Osteoblast (primary cell): Measurements from ENCODE around the gene IQCK. TPM values are rescaled to one million over a fixed set of nuclear protein-coding genes. Genes with fewer than 3 reads are reported as not detected.

Source experiments
- DNase-seq: peaks from one replicate; pipeline ENCODE4 v3.0.0; 2011; ENCODE audit warnings: low spot score, mixed read lengths; ENCODE audit not compliant: insufficient read length; ENCODE audit errors: missing footprints
- H2AFZ ChIP-seq: 2 replicates; pipeline ENCODE4 v1.6.0; 2011; ENCODE audit warnings: mild to moderate bottlenecking, low read length
- H3K27ac ChIP-seq: 2 replicates; pipeline ENCODE4 v1.5.1; 2011; ENCODE audit warnings: mild to moderate bottlenecking, low read depth, low read length, moderate library complexity
- H3K27me3 ChIP-seq: 2 replicates; pipeline ENCODE4 v1.6.0; 2012; ENCODE audit warnings: mild to moderate bottlenecking, control low read depth, inconsistent platforms, low read length, moderate library complexity; ENCODE audit not compliant: insufficient read depth
- H3K36me3 ChIP-seq: 2 replicates; pipeline ENCODE4 v1.5.1; 2011; ENCODE audit warnings: mild to moderate bottlenecking, low read length, control low read depth, moderate library complexity; ENCODE audit not compliant: insufficient read depth
- H3K4me1 ChIP-seq: 2 replicates; pipeline ENCODE4 v1.5.1; 2011; ENCODE audit warnings: mild to moderate bottlenecking, low read length, control low read depth, moderate library complexity; ENCODE audit not compliant: insufficient read depth
- H3K4me2 ChIP-seq: 2 replicates; pipeline ENCODE4 v1.6.0; 2011; ENCODE audit warnings: mild to moderate bottlenecking, low read length; ENCODE audit not compliant: insufficient read depth
- H3K4me3 ChIP-seq: fragments of 200-600 bp; sonication (generic); 3 replicates; pipeline ENCODE4 v1.5.1; 2012; ENCODE audit warnings: mild to moderate bottlenecking, low read length, inconsistent platforms; ENCODE audit not compliant: insufficient read depth
- H3K79me2 ChIP-seq: 2 replicates; pipeline ENCODE4 v1.6.0; 2012; ENCODE audit warnings: mild to moderate bottlenecking, low read length, control low read depth, inconsistent platforms; ENCODE audit not compliant: insufficient read depth
- H3K9me3 ChIP-seq: 2 replicates; pipeline ENCODE4 v1.5.1; 2011; ENCODE audit warnings: low read depth, low read length, control low read depth
- H4K20me1 ChIP-seq: 2 replicates; pipeline ENCODE4 v1.6.0; 2012; ENCODE audit warnings: mild to moderate bottlenecking, low read length, control low read depth; ENCODE audit not compliant: insufficient read depth
- total RNA-seq: library from RNA; depleted of rRNA; stranded (reverse); fragments of >200 nt; gene quantifications from 2 replicates; pipeline ENCODE4 v1.2.3, GENCODE V29; 2012
- TF ChIP-seq, protein P1 (sequence below): IDR thresholded peaks from 2 replicates; pipeline ENCODE4 v1.5.1; 2011; ENCODE audit warnings: mild to moderate bottlenecking, low read depth, low read length, moderate library complexity; ENCODE audit errors: extremely low read depth

The IQCK gene
- total RNA-seq, 1 donor: 8.7 TPM

- no peak overlapping the region for H3K4me3 ChIP-seq
- TF ChIP-seq, protein P1, sequence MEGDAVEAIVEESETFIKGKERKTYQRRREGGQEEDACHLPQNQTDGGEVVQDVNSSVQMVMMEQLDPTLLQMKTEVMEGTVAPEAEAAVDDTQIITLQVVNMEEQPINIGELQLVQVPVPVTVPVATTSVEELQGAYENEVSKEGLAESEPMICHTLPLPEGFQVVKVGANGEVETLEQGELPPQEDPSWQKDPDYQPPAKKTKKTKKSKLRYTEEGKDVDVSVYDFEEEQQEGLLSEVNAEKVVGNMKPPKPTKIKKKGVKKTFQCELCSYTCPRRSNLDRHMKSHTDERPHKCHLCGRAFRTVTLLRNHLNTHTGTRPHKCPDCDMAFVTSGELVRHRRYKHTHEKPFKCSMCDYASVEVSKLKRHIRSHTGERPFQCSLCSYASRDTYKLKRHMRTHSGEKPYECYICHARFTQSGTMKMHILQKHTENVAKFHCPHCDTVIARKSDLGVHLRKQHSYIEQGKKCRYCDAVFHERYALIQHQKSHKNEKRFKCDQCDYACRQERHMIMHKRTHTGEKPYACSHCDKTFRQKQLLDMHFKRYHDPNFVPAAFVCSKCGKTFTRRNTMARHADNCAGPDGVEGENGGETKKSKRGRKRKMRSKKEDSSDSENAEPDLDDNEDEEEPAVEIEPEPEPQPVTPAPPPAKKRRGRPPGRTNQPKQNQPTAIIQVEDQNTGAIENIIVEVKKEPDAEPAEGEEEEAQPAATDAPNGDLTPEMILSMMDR: no peak
Measured at GRCh38 chr16:19846436-19846835, 128.4 kb downstream of the IQCK start.

DNA sequence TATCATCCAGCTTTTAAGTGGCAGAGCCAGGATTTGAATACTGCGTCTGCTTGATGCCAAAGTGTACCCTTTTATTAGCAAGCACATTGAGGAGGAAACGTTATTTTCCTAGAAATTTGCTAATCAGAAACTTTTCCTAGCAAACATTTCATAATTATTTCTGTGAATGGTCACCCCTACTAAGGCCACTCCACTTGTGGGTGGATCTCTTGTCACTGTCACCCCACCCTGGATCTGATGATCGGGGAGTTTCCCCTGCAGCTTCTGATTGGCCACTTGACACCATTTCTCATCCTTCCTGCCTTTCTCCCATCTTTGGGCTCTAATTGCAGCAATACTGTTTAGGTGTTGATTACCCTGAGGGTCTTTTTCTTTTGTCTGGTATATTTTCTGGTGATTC is 130.7 kb downstream of the IQCK start:
- no peaks in the 10 kb centered on the region for H3K79me2 ChIP-seq
- no peak for DNase-seq
- no peaks in the 10 kb centered on the region for H3K9me3 ChIP-seq
- H2AFZ ChIP-seq: no peak overlapping the region
- H3K36me3 ChIP-seq: no peaks in the 10 kb centered on the region
- H3K4me3 ChIP-seq: no peak overlapping the region
- H4K20me1 ChIP-seq: no peaks in the 10 kb centered on the region
- no peaks in the 10 kb centered on the region for H3K27me3 ChIP-seq
- TF ChIP-seq, protein P1: no peak
- no peak overlapping the region for H3K4me2 ChIP-seq
- H3K4me1 ChIP-seq: peaks cover 5% of the 10 kb centered on the region
- H3K27ac ChIP-seq: no peak overlapping the region

More at GRCh38 chr16:19846436-19846835, 128.4 kb downstream of the IQCK start:
- DNase-seq: no peak
- Histone ChIP-seq H3K9me3 (no peaks in the 10 kb centered on the region), H3K4me1 (peaks cover 9% of the 10 kb centered on the region), H3K27ac (no peak overlapping the region), H4K20me1 (no peaks in the 10 kb centered on the region), H3K36me3 (no peaks in the 10 kb centered on the region), H3K4me2 (no peak overlapping the region), H3K79me2 (no peaks in the 10 kb centered on the region), H3K27me3 (no peaks in the 10 kb centered on the region), H2AFZ (no peak overlapping the region)

DNA sequence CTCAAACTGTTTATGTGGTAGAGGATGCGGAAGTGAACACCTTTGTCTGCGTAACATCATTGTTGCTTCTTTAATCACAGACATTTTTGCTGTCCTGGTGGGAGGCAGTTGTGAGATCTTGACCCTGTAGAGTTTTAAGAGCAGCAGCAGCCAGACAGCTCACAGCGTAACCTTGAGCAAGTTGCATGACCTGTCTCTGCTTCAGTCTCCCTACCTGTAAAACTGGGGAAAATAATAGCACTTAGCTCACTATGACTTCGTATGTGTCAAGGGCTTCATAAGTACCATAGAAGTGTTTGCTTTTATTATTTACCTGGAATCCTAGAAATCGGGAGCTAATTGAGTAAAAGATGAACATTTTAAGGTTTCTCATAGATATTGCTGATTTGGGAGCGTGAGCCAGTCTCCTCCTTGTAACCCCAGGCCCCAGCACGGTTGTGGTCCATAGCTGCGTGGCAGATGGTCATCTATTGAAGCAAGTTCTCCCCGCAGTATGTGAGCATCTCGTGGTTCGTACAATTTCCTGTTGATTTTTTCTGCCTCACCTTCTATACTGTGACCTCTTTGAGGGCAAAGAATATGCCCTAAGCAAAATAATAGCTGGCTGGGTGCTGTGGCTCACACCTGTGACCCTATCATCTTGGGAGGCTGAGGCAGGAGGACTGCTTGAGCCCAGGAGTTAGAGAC is 132.2 kb downstream of the IQCK start:
- Histone ChIP-seq H3K79me2 (no peaks in the 10 kb centered on the region), H3K27me3 (no peaks in the 10 kb centered on the region), H3K4me3 (no peak overlapping the region), H4K20me1 (no peaks in the 10 kb centered on the region), H3K4me1 (peaks cover under 1% of the 10 kb centered on the region), H2AFZ (no peak overlapping the region), H3K9me3 (no peaks in the 10 kb centered on the region), H3K4me2 (no peak overlapping the region), H3K36me3 (no peaks in the 10 kb centered on the region), H3K27ac (no peak overlapping the region)
- DNase-seq: no peak
- TF ChIP-seq, protein P1: no peak

- TF ChIP-seq, protein P1: no peak
- Histone ChIP-seq H3K9me3 (no peaks in the 10 kb centered on the region), H3K4me2 (no peak overlapping the region), H3K79me2 (no peaks in the 10 kb centered on the region), H4K20me1 (no peaks in the 10 kb centered on the region), H2AFZ (no peak overlapping the region), H3K36me3 (no peaks in the 10 kb centered on the region), H3K4me3 (no peak overlapping the region), H3K27me3 (no peaks in the 10 kb centered on the region), H3K27ac (no peak overlapping the region), H3K4me1 (no peaks in the 10 kb centered on the region)
- no peak for DNase-seq
Measured at GRCh38 chr16:19851476-19851875, 133.4 kb downstream of the IQCK start.
